CD4-positive, alpha-beta T cell treated with Interleukin-15 for 1 hour (primary cell): ENCODE measurements around the gene CELA2A.
"Not testable (repeated sequence)": the region's sequence is repeated elsewhere in the genome, so short reads cannot be mapped to it uniquely, and the experiment has no call there.

ENCODE experiments used
- DNase-seq: peaks from one replicate; pipeline ENCODE4 v3.0.0-alpha.2; 2020

CELA2A gene

GRCh38 chr1:15445390-15446122, 11.0 kb upstream of the CELA2A start:
- no peak for DNase-seq

- DNase-seq: no peak
Measured at GRCh38 chr1:15446212-15446611, 10.3 kb upstream of the CELA2A start.

GRCh38 chr1:15448877-15449462, 7.6 kb upstream of the CELA2A start:
- no peak for DNase-seq

- no peak for DNase-seq
Measured at GRCh38 chr1:15449567-15449966, 7.0 kb upstream of the CELA2A start.

GRCh38 chr1:15451014-15451722, 5.4 kb upstream of the CELA2A start:
- no peak for DNase-seq

- no peak for DNase-seq
Measured at GRCh38 chr1:15452216-15452615, 4.3 kb upstream of the CELA2A start.

GRCh38 chr1:15452866-15453571, 3.5 kb upstream of the CELA2A start:
- DNase-seq: no peak

- DNase-seq: no peak
Measured at GRCh38 chr1:15453734-15454133, 2.8 kb upstream of the CELA2A start.

- no peak for DNase-seq
Measured at GRCh38 chr1:15454256-15454655, 2.3 kb upstream of the CELA2A start.

- DNase-seq: no peak
Measured at GRCh38 chr1:15455522-15455921, 1.0 kb upstream of the CELA2A start.

GRCh38 chr1:15457585-15457984, 1.1 kb downstream of the CELA2A start:
- DNase-seq: no peak

GRCh38 chr1:15458388-15458787, 1.9 kb downstream of the CELA2A start:
- not testable (repeated sequence) for DNase-seq

GRCh38 chr1:15459771-15460707, 3.5 kb downstream of the CELA2A start:
- DNase-seq: no peak

GRCh38 chr1:15460708-15461095, 4.2 kb downstream of the CELA2A start:
- DNase-seq: no peak

GRCh38 chr1:15463064-15463800, 6.7 kb downstream of the CELA2A start:
- not testable (repeated sequence) for DNase-seq

- DNase-seq: not testable (repeated sequence)
Measured at GRCh38 chr1:15463926-15464322, 7.4 kb downstream of the CELA2A start.

GRCh38 chr1:15465674-15466073, 9.1 kb downstream of the CELA2A start:
- no peak for DNase-seq

- DNase-seq: not testable (repeated sequence)
Measured at GRCh38 chr1:15466955-15467625, 10.6 kb downstream of the CELA2A start.

- DNase-seq: no peak
Measured at GRCh38 chr1:15468145-15468544, 11.6 kb downstream of the CELA2A start.

- no peak for DNase-seq
Measured at GRCh38 chr1:15469361-15469760, 12.8 kb downstream of the CELA2A start.
